Activated naive CD4-positive, alpha-beta T cell treated with anti-CD3 and anti-CD28 coated beads for 36 hours (primary cell): ENCODE data around the gene CDKN2B. TPM values are rescaled to one million over a fixed set of nuclear protein-coding genes. Genes with fewer than 3 reads are reported as not detected.

Experiments used
- CTCF ChIA-PET: fragments of 350-600 bp; sonication (Branson Sonifier 250); formaldehyde crosslinking; loops from one replicate; lab custom pipeline; 2021; ENCODE audit warnings: antibody characterized with exemption; lab: Charles Lee
- DNase-seq: peaks from one replicate; pipeline ENCODE4 v3.0.0-alpha.2; 2020
- H3K27ac Mint-ChIP-seq: one replicate; pipeline ENCODE4 v1.8.0; 2021; ENCODE audit warnings: mild to moderate bottlenecking, mixed read lengths
- H3K27me3 Mint-ChIP-seq: one replicate; pipeline ENCODE4 v1.8.0; 2021; ENCODE audit warnings: low read depth, mixed read lengths
- H3K36me3 Mint-ChIP-seq: one replicate; pipeline ENCODE4 v1.8.0; 2021; ENCODE audit warnings: low read depth, mixed read lengths
- H3K4me1 Mint-ChIP-seq: one replicate; pipeline ENCODE4 v1.8.0; 2021; ENCODE audit warnings: low read depth, mixed read lengths
- H3K4me3 Mint-ChIP-seq: one replicate; pipeline ENCODE4 v1.8.0; 2021; ENCODE audit warnings: mild to moderate bottlenecking, moderate library complexity, mixed read lengths
- H3K9me3 Mint-ChIP-seq: one replicate; pipeline ENCODE4 v1.8.0; 2021; ENCODE audit warnings: mixed read lengths
- intact Hi-C: fragments of 100-400 bp; cut with micrococcal nuclease; formaldehyde crosslinking; loops from one replicate; pipeline ENCODE4 v1.15.1; 2023
- total RNA-seq, 2 experiments: library from RNA; stranded (reverse); gene quantifications; one replicate each; pipeline ENCODE4 v1.2.3, GENCODE V29; 2021

The CDKN2B gene
- total RNA-seq, 2 experiments from 2014 or later: not detected

- Mint-ChIP-seq H3K27ac (no peak overlapping the region), H3K4me1 (peaks cover 18% of the 10 kb centered on the region), H3K4me3 (peak overlapping the region; percentile 37), H3K9me3 (no peaks in the 10 kb centered on the region), H3K27me3 (peaks cover 61% of the 10 kb centered on the region), H3K36me3 (no peaks in the 10 kb centered on the region)
- intact Hi-C loops: loop anchor here (10.0 kb wide), 1 partner anchor 970 kb away; the partner anchor contains the start of gene HACD4
- peak; percentile 50 for DNase-seq
- CTCF ChIA-PET: no interaction called here
These were observed 3.9 kb downstream of the CDKN2B start for GRCh38 chr9:22005021-22005701.

GRCh38 chr9:22002038-22002437, 7.1 kb downstream of the CDKN2B start:
- H3K27ac Mint-ChIP-seq: no peak overlapping the region
- H3K9me3 Mint-ChIP-seq: no peaks in the 10 kb centered on the region
- CTCF ChIA-PET: no interaction called here
- H3K27me3 Mint-ChIP-seq: peaks cover 52% of the 10 kb centered on the region
- no peaks in the 10 kb centered on the region for H3K36me3 Mint-ChIP-seq
- intact Hi-C loops: loop anchor here (10.0 kb wide), 1 partner anchor 967 kb away; the partner anchor contains the start of gene HACD4
- no peak for DNase-seq
- H3K4me1 Mint-ChIP-seq: peaks cover 11% of the 10 kb centered on the region
- no peak overlapping the region for H3K4me3 Mint-ChIP-seq

DNA sequence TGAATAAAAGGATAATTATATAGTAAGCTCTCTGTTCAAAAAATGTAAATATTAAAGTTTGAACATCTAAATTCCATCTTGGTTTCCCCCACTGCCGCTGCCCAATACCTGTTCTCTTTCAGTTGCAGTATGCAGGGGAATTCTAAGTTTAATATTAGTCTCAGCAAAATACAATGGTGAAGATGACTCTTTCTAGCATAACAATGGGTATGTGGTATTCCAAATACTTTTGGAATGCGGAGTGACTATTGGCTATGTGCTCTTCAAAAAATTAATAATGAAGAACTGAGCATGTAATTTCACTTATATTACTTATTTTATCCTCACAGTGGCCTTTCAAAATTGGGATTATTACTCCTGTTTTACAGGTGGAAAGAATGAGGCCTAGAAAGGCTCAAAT, 11.1 kb downstream of the CDKN2B start:
- intact Hi-C loops: loop anchor here (10.0 kb wide), 1 partner anchor 443 kb away; no protein-coding TSS in a partner anchor
- CTCF ChIA-PET: interaction anchor here (1.0 kb wide), 2 partner anchors 11 to 185 kb away, joined by 3 read pairs; partner anchors contain the start of gene CDKN2B

DNA sequence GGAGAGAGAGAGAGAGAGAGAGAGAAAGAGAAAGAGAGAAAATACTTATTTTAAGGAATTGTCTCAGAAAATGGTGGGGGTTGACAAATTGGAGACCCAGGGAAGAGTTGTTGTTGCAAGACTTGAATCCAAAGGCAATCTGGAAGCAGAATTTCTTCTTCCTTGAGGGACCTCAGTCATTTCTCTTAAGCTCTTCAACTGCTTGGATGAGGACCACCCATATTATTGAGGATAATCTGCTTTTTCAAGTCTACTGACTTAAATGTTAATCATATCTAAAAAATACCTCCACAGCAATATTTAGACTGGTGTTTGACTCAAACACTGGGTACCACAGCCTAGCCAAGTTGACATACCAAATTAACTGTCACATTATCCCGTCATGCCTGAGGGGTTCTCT, 11.6 kb downstream of the CDKN2B start:
- peaks cover 10% of the 10 kb centered on the region for H3K4me1 Mint-ChIP-seq
- no peak for DNase-seq
- intact Hi-C loops: loop anchor here (10.0 kb wide), 1 partner anchor 443 kb away; no protein-coding TSS in a partner anchor
- no peaks in the 10 kb centered on the region for H3K36me3 Mint-ChIP-seq
- no peak overlapping the region for H3K4me3 Mint-ChIP-seq
- no peaks in the 10 kb centered on the region for H3K9me3 Mint-ChIP-seq
- CTCF ChIA-PET: interaction anchor here (0.6 to 1.3 kb wide), 5 partner anchors 9 to 241 kb away, joined by 3 to 5 read pairs (median 3); partner anchors contain the start of genes CDKN2B and MTAP
- H3K27me3 Mint-ChIP-seq: peaks cover 45% of the 10 kb centered on the region
- H3K27ac Mint-ChIP-seq: no peak overlapping the region

More for the DNA sequence above, 11.1 kb downstream of the CDKN2B start:
- no peak overlapping the region for H3K27ac Mint-ChIP-seq
- no peak overlapping the region for H3K4me3 Mint-ChIP-seq
- no peaks in the 10 kb centered on the region for H3K9me3 Mint-ChIP-seq
- no peaks in the 10 kb centered on the region for H3K36me3 Mint-ChIP-seq
- DNase-seq: no peak
- H3K27me3 Mint-ChIP-seq: peaks cover 47% of the 10 kb centered on the region
- H3K4me1 Mint-ChIP-seq: peaks cover 10% of the 10 kb centered on the region

- Mint-ChIP-seq H3K4me1 (peaks cover 10% of the 10 kb centered on the region), H3K36me3 (no peaks in the 10 kb centered on the region), H3K4me3 (no peak overlapping the region), H3K27ac (no peak overlapping the region), H3K9me3 (no peaks in the 10 kb centered on the region), H3K27me3 (peaks cover 40% of the 10 kb centered on the region)
- DNase-seq: no peak
- intact Hi-C loops: loop anchor here (10.0 kb wide), 1 partner anchor 442 kb away; no protein-coding TSS in a partner anchor
- CTCF ChIA-PET: interaction anchor here (0.6 to 1.3 kb wide), 5 partner anchors 10 to 248 kb away, joined by 3 to 5 read pairs (median 4); partner anchors contain the start of genes CDKN2B and MTAP
These were observed 12.2 kb downstream of the CDKN2B start for GRCh38 chr9:21996858-21997257.

DNA sequence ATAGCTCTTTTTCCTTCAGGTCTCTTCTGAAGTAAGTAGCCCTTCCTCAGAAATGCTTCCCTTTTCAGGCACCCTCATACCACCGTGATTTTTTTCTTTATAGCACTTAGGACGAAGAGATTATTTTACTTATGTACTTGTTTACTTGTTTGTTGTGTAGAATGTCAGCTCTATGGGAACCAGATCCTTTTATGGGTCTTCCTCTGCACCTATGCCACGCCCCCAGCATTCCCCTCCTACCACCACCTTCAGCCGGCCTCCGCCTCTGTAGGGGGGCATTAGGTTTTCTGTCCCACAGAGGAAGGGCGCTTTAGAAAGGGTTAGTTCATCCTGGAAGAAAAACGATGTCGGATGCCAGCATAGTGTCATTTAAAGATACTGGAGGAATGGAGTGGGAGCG, 12.7 kb downstream of the CDKN2B start:
- H3K4me1 Mint-ChIP-seq: peaks cover 10% of the 10 kb centered on the region
- H3K9me3 Mint-ChIP-seq: no peaks in the 10 kb centered on the region
- H3K27me3 Mint-ChIP-seq: peaks cover 43% of the 10 kb centered on the region
- H3K36me3 Mint-ChIP-seq: no peaks in the 10 kb centered on the region
- CTCF ChIA-PET: interaction anchor here (1.0 to 1.3 kb wide), 3 partner anchors 10 to 248 kb away, joined by 3 to 5 read pairs (median 4); no protein-coding TSS in a partner anchor
- no peak for DNase-seq
- peak overlapping the region; percentile 87 for H3K4me3 Mint-ChIP-seq
- intact Hi-C loops: loop anchor here (10.0 kb wide), 1 partner anchor 442 kb away; no protein-coding TSS in a partner anchor
- no peak overlapping the region for H3K27ac Mint-ChIP-seq

- intact Hi-C loops: loop anchor here (1.0 to 10.0 kb wide), 8 partner anchors 12 to 661 kb away; partner anchors contain the start of genes KLHL9 and MTAP
- DNase-seq: no peak
- Mint-ChIP-seq H3K27ac (no peak overlapping the region), H3K36me3 (no peaks in the 10 kb centered on the region), H3K27me3 (peaks cover 41% of the 10 kb centered on the region), H3K9me3 (no peaks in the 10 kb centered on the region), H3K4me1 (peaks cover 10% of the 10 kb centered on the region), H3K4me3 (peak overlapping the region; percentile 87)
- CTCF ChIA-PET: interaction anchor here (1.0 to 1.3 kb wide), 2 partner anchors 42 to 249 kb away, joined by 4 to 5 read pairs; no protein-coding TSS in a partner anchor
These were observed 13.3 kb downstream of the CDKN2B start for GRCh38 chr9:21995666-21996398.

- Mint-ChIP-seq H3K9me3 (no peaks in the 10 kb centered on the region), H3K4me3 (peak overlapping the region; percentile 87), H3K4me1 (peaks cover 10% of the 10 kb centered on the region), H3K27me3 (peaks cover 44% of the 10 kb centered on the region), H3K36me3 (no peaks in the 10 kb centered on the region), H3K27ac (peak overlapping the region; percentile 36)
- intact Hi-C loops: loop anchor here (1.0 to 10.0 kb wide), 8 partner anchors 13 to 660 kb away; partner anchors contain the start of genes KLHL9 and MTAP
- peak; percentile 77 for DNase-seq
- CTCF ChIA-PET: interaction anchor here (0.9 to 2.3 kb wide), 5 partner anchors 13 to 461 kb away, joined by 3 to 8 read pairs (median 3); partner anchors contain the start of gene CDKN2B
These were observed 14.0 kb downstream of the CDKN2B start for GRCh38 chr9:21995006-21995665.

DNA sequence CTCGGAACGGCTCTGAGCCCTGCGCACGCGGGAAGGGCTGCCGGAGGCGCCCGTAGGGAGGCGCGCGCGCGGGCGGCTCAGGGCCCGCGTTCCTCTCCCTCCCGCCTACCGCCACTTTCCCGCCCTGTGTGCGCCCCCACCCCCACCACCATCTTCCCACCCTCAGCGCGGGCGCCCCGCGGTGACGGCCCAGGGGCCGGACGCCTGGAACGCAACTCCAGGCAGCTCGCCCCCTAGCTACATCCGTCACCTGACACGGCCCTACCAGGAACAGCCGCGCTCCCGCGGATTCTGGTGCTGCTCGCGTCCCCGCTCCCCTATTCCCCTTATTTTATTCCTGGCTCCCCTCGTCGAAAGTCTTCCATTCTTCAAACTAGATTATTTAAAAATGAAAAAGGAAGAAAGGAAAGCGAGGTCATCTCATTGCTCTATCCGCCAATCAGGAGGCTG, 14.5 kb downstream of the CDKN2B start, which contains the start of gene CDKN2B-AS1:
Gene CDKN2B-AS1 (plus strand): TSS at position 236 of the 450 bp plus-strand sequence.
- Mint-ChIP-seq H3K9me3 (peaks cover 3% of the 10 kb centered on the region), H3K4me1 (peaks cover 13% of the 10 kb centered on the region), H3K4me3 (peak within 1 kb of the TSS; percentile 87), H3K27ac (peak within 1 kb of the TSS; percentile 36), H3K27me3 (peaks cover 47% of the 10 kb centered on the region), H3K36me3 (peaks cover 2% of the 10 kb centered on the region)
- CTCF ChIA-PET: interaction anchor here (0.9 to 2.3 kb wide), 4 partner anchors 14 to 461 kb away, joined by 3 to 8 read pairs (median 3); partner anchors contain the start of gene CDKN2B
- intact Hi-C loops: loop anchor here (1.0 to 10.0 kb wide), 9 partner anchors 14 to 659 kb away; partner anchors contain the start of genes KLHL9 and MTAP
- peak; percentile 47 for DNase-seq

GRCh38 chr9:21993893-21994555, 15.1 kb downstream of the CDKN2B start, which contains the start of gene CDKN2A:
TSS of gene CDKN2A (minus strand) at chr9:21994392.
- Mint-ChIP-seq H3K27ac (peak within 1 kb of the TSS; percentile 36), H3K4me1 (peaks cover 14% of the 10 kb centered on the region), H3K4me3 (peak within 1 kb of the TSS; percentile 87), H3K9me3 (peaks cover 6% of the 10 kb centered on the region), H3K36me3 (peaks cover 5% of the 10 kb centered on the region), H3K27me3 (peaks cover 51% of the 10 kb centered on the region)
- intact Hi-C loops: loop anchor here (1.0 to 10.0 kb wide), 3 partner anchors 86 to 439 kb away; partner anchors contain the start of gene MTAP
- peak; percentile 42 for DNase-seq
- CTCF ChIA-PET: interaction anchor here (0.9 to 2.3 kb wide), 4 partner anchors 14 to 462 kb away, joined by 3 to 8 read pairs (median 3); partner anchors contain the start of gene CDKN2B
